Endothelial cell of umbilical vein (primary cell): ENCODE results near the gene ATL1.

Experiments used
- CTCF ChIP-seq, 2 donors: IDR thresholded peaks; 1 replicate in 1 of 2; 2 replicates in 1 of 2; pipeline ENCODE4 v1.5.1; 2011; ENCODE audit warnings: low read length in 2 of 2, mild to moderate bottlenecking in 2 of 2, moderate library complexity in 2 of 2, control low read depth in 1 of 2, inconsistent platforms in 1 of 2, low read depth in 1 of 2; ENCODE audit not compliant: insufficient read depth in 1 of 2; ENCODE audit errors: extremely low read depth in 1 of 2
- EZH2 ChIP-seq: IDR thresholded peaks from 2 replicates; pipeline ENCODE4 v1.6.1; 2012; ENCODE audit warnings: borderline replicate concordance, low read depth, mild to moderate bottlenecking, moderate library complexity, low read length, inconsistent platforms; ENCODE audit not compliant: severe bottlenecking
- FOS ChIP-seq: IDR thresholded peaks from 2 replicates; pipeline ENCODE4 v1.6.1; 2011; ENCODE audit warnings: mild to moderate bottlenecking, low read length, moderate library complexity, borderline replicate concordance; ENCODE audit not compliant: insufficient read depth
- GATA2 ChIP-seq: IDR thresholded peaks from 2 replicates; pipeline ENCODE4 v1.7.0; 2011; ENCODE audit warnings: low read depth, mild to moderate bottlenecking, moderate library complexity, mixed read lengths, low read length; ENCODE audit not compliant: insufficient read length, insufficient read depth
- JUN ChIP-seq: IDR thresholded peaks from 2 replicates; pipeline ENCODE4 v1.6.1; 2011; ENCODE audit warnings: borderline replicate concordance, low read depth; ENCODE audit not compliant: insufficient read length, insufficient read depth
- MAX ChIP-seq: IDR thresholded peaks from 2 replicates; pipeline ENCODE4 v1.6.1; 2011; ENCODE audit not compliant: insufficient read depth, insufficient read length
- MYC ChIP-seq: IDR thresholded peaks from one replicate; pipeline ENCODE4 v1.6.1; 2011; ENCODE audit warnings: mild to moderate bottlenecking, low read depth, low read length
- POLR2A ChIP-seq: IDR thresholded peaks from 2 replicates; pipeline ENCODE4 v1.6.1; 2012; ENCODE audit warnings: low read depth, mild to moderate bottlenecking, control low read depth, low read length
- POLR2AphosphoS5 ChIP-seq: IDR thresholded peaks from 2 replicates; pipeline ENCODE4 v1.6.1; 2012; ENCODE audit warnings: low read depth, mild to moderate bottlenecking, control low read depth, low read length, moderate library complexity; ENCODE audit not compliant: insufficient read depth

- TF ChIP-seq CTCF (IDR thresholded peaks at IDR 0.05; ENCODE audit: extremely low read depth in 1 of 2, insufficient read depth in 1 of 2, low read depth in 1 of 2, low read length in 2 of 2) (no peak), POLR2A (no peak), MYC (no peak), POLR2AphosphoS5 (no peak), JUN (no peak), EZH2 (no peak), MAX (no peak), FOS (no peak), GATA2 (no peak)
Measured at GRCh38 chr14:50670866-50671256, 110.9 kb downstream of the ATL1 start.
